WTC11 (cell line): ENCODE data around the gene NFX1. TPM values are rescaled to one million over a fixed set of nuclear protein-coding genes. Genes with fewer than 3 reads are reported as not detected.

Experiments used
- ATAC-seq: fragments of 200-7000 bp; cut with Tn5 transposase; 2 replicates; pipeline ENCODE4 v1.10.0; 2021; ENCODE audit warnings: mild to moderate bottlenecking, moderate library complexity
- CTCF ChIA-PET: fragments of 300-600 bp; sonication (Branson Sonifier 250); formaldehyde crosslinking; loops from one replicate; lab custom pipeline; 2021; ENCODE audit warnings: antibody characterized with exemption; lab: Charles Lee
- POLR2A ChIA-PET: fragments of 350-600 bp; sonication (Branson Sonifier 250); formaldehyde crosslinking; loops from one replicate; lab custom pipeline; 2021; ENCODE audit warnings: antibody characterized with exemption; lab: Charles Lee
- DNase-seq: peaks from one replicate; pipeline ENCODE4 v3.0.0; 2021; ENCODE audit warnings: low spot score
- H3K27ac Mint-ChIP-seq: 2 replicates; pipeline ENCODE4 v1.8.0; 2021; ENCODE audit warnings: mixed read lengths
- H3K27me3 Mint-ChIP-seq: 2 replicates; pipeline ENCODE4 v1.8.0; 2021; ENCODE audit warnings: low read depth, mild to moderate bottlenecking, moderate library complexity, mixed read lengths
- H3K36me3 Mint-ChIP-seq: 2 replicates; pipeline ENCODE4 v1.8.0; 2021; ENCODE audit warnings: mixed read lengths
- H3K4me1 Mint-ChIP-seq: 2 replicates; pipeline ENCODE4 v1.8.0; 2022; ENCODE audit warnings: mixed read lengths
- H3K4me3 Mint-ChIP-seq: 2 replicates; pipeline ENCODE4 v1.8.0; 2021; ENCODE audit warnings: mild to moderate bottlenecking, moderate library complexity, mixed read lengths
- H3K9me3 Mint-ChIP-seq: 2 replicates; pipeline ENCODE4 v1.8.0; 2021; ENCODE audit warnings: mixed read lengths
- FOXK1 ChIP-seq: sonication (generic); formaldehyde crosslinking; IDR thresholded peaks from 2 replicates; pipeline ENCODE4 v1.8.0; 2022; ENCODE audit warnings: mild to moderate bottlenecking, moderate library complexity, missing genetic modification reagents
- GRHL2 ChIP-seq: fragments of 250-450 bp; sonication (Bioruptor Pico); IDR thresholded peaks from 2 replicates; pipeline ENCODE4 v1.8.0; 2022; ENCODE audit warnings: mild to moderate bottlenecking, moderate library complexity; ENCODE audit not compliant: insufficient replicate concordance, severe bottlenecking
- HMGA2 ChIP-seq: fragments of 250-450 bp; sonication (Bioruptor Pico); IDR thresholded peaks from 2 replicates; pipeline ENCODE4 v1.4.0; 2021; ENCODE audit warnings: mild to moderate bottlenecking, moderate library complexity
- IRF2 ChIP-seq: sonication (generic); formaldehyde crosslinking; IDR thresholded peaks from 2 replicates; pipeline ENCODE4 v1.8.0; 2022; ENCODE audit warnings: low read depth, missing genetic modification reagents, borderline replicate concordance
- ZBTB21 ChIP-seq: sonication (generic); formaldehyde crosslinking; IDR thresholded peaks from 2 replicates; pipeline ENCODE4 v1.8.1; 2023; ENCODE audit warnings: mild to moderate bottlenecking, missing genetic modification reagents, borderline replicate concordance
- ZNF263 ChIP-seq: sonication (generic); formaldehyde crosslinking; IDR thresholded peaks from 2 replicates; pipeline ENCODE4 v1.8.1; 2022; ENCODE audit warnings: low read depth, mild to moderate bottlenecking, moderate library complexity, missing genetic modification reagents
- ZNF317 ChIP-seq: sonication (generic); formaldehyde crosslinking; IDR thresholded peaks from 2 replicates; pipeline ENCODE4 v1.8.1; 2023; ENCODE audit warnings: low read depth, mild to moderate bottlenecking, moderate library complexity, missing genetic modification reagents, borderline replicate concordance
- ZNF423 ChIP-seq: fragments of 250-450 bp; sonication (Bioruptor Pico); IDR thresholded peaks from 2 replicates; pipeline ENCODE4 v2.1.2; 2022; ENCODE audit warnings: mild to moderate bottlenecking, moderate library complexity
- total RNA-seq: library from RNA; stranded (reverse); gene quantifications from 3 replicates; pipeline ENCODE4 v1.2.3, GENCODE V29; 2021
- TF ChIP-seq, protein P1 (sequence below): fragments of 250-450 bp; sonication (Bioruptor Pico); IDR thresholded peaks from 2 replicates; pipeline ENCODE4 v1.9.0; 2021; ENCODE audit warnings: mild to moderate bottlenecking, borderline replicate concordance
- TF ChIP-seq, protein P2 (sequence below): fragments of 200-600 bp; IDR thresholded peaks from 2 replicates; pipeline ENCODE4 v1.8.0; 2022; ENCODE audit warnings: antibody characterized with exemption
- TF ChIP-seq, protein P3 (sequence below): sonication (generic); formaldehyde crosslinking; IDR thresholded peaks from 2 replicates; pipeline ENCODE4 v1.8.1; 2023; ENCODE audit warnings: mild to moderate bottlenecking, missing genetic modification reagents
- TF ChIP-seq, protein P4 (sequence below): sonication (generic); formaldehyde crosslinking; IDR thresholded peaks from 2 replicates; pipeline ENCODE4 v1.8.1; 2022; ENCODE audit warnings: mild to moderate bottlenecking, missing genetic modification reagents, moderate library complexity, borderline replicate concordance
- TF ChIP-seq, protein P5 (sequence below): sonication (generic); formaldehyde crosslinking; IDR thresholded peaks from 2 replicates; pipeline ENCODE4 v1.8.0; 2022; ENCODE audit warnings: mild to moderate bottlenecking, missing genetic modification reagents
- TF ChIP-seq, protein P6 (sequence below): sonication (generic); formaldehyde crosslinking; IDR thresholded peaks from 2 replicates; pipeline ENCODE4 v1.8.0; 2022; ENCODE audit warnings: mild to moderate bottlenecking, missing genetic modification reagents
- TF ChIP-seq, protein P7 (sequence below): sonication (generic); formaldehyde crosslinking; IDR thresholded peaks from 2 replicates; pipeline ENCODE4 v1.8.0; 2023; ENCODE audit warnings: missing genetic modification reagents
- TF ChIP-seq, protein P8 (sequence below): fragments of 250-450 bp; sonication (Bioruptor Pico); IDR thresholded peaks from 2 replicates; pipeline ENCODE4 v1.8.0; 2021; ENCODE audit warnings: mild to moderate bottlenecking

The NFX1 gene
- total RNA-seq, 1 experiment from 2014 or later = 30.9 TPM

DNA sequence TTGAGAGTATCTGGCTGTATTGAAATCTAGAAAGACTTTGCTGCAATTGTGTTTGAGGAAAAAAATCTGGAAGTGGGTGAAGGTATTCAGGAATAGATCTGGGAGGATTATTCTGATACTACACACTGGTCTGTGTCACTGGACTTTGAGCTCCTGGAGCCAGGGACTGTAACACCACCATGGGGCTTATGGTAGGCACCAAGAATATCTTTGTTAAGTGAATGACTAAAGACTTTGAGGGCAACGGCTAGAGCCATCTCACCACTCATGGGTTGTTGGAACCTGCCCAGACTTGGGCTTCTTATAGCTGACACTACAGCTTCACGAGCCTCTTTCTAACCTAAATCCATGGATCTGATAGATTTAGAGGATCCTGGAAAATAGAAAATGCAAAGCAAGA, 10.2 kb downstream of the NFX1 start (continued):
- TF ChIP-seq, protein P1, sequence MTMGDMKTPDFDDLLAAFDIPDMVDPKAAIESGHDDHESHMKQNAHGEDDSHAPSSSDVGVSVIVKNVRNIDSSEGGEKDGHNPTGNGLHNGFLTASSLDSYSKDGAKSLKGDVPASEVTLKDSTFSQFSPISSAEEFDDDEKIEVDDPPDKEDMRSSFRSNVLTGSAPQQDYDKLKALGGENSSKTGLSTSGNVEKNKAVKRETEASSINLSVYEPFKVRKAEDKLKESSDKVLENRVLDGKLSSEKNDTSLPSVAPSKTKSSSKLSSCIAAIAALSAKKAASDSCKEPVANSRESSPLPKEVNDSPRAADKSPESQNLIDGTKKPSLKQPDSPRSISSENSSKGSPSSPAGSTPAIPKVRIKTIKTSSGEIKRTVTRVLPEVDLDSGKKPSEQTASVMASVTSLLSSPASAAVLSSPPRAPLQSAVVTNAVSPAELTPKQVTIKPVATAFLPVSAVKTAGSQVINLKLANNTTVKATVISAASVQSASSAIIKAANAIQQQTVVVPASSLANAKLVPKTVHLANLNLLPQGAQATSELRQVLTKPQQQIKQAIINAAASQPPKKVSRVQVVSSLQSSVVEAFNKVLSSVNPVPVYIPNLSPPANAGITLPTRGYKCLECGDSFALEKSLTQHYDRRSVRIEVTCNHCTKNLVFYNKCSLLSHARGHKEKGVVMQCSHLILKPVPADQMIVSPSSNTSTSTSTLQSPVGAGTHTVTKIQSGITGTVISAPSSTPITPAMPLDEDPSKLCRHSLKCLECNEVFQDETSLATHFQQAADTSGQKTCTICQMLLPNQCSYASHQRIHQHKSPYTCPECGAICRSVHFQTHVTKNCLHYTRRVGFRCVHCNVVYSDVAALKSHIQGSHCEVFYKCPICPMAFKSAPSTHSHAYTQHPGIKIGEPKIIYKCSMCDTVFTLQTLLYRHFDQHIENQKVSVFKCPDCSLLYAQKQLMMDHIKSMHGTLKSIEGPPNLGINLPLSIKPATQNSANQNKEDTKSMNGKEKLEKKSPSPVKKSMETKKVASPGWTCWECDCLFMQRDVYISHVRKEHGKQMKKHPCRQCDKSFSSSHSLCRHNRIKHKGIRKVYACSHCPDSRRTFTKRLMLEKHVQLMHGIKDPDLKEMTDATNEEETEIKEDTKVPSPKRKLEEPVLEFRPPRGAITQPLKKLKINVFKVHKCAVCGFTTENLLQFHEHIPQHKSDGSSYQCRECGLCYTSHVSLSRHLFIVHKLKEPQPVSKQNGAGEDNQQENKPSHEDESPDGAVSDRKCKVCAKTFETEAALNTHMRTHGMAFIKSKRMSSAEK (CRISPR knock-in tag) = no peak
- TF ChIP-seq ZNF423 (CRISPR knock-in tag) (no peak), FOXK1 (CRISPR knock-in tag) (no peak)
- TF ChIP-seq, protein P2, sequence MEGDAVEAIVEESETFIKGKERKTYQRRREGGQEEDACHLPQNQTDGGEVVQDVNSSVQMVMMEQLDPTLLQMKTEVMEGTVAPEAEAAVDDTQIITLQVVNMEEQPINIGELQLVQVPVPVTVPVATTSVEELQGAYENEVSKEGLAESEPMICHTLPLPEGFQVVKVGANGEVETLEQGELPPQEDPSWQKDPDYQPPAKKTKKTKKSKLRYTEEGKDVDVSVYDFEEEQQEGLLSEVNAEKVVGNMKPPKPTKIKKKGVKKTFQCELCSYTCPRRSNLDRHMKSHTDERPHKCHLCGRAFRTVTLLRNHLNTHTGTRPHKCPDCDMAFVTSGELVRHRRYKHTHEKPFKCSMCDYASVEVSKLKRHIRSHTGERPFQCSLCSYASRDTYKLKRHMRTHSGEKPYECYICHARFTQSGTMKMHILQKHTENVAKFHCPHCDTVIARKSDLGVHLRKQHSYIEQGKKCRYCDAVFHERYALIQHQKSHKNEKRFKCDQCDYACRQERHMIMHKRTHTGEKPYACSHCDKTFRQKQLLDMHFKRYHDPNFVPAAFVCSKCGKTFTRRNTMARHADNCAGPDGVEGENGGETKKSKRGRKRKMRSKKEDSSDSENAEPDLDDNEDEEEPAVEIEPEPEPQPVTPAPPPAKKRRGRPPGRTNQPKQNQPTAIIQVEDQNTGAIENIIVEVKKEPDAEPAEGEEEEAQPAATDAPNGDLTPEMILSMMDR = no peak

DNA sequence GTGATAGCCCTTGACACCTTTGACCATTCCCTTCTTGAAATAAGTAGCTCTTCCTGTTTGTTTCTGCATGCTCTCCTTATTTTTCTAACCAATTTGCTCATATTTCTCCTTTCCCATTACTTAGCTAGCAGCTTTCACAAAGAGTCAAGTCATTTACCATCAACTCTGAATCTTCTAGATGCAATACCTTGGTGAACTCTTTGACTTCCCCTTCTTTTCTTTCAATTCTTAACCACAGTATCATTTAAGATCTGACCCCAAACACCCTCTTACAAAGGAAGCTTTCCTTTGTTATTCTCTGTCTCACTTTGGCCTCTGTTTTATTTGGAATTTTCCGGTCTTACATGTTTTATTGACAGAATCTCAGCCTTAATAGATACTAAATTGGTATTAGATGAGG, 14.0 kb downstream of the NFX1 start:
- CTCF ChIA-PET = interaction anchor here (1.3 kb wide), 1 partner anchor 163 kb away, joined by 5 read pairs; no protein-coding TSS in a partner anchor
- H3K4me1 Mint-ChIP-seq = no peaks in the 10 kb centered on the region
- H3K27ac Mint-ChIP-seq = no peak overlapping the region
- DNase-seq (no peak), ATAC-seq (no peak)
- POLR2A ChIA-PET = no interaction called here
- no peaks in the 10 kb centered on the region for H3K27me3 Mint-ChIP-seq
- TF ChIP-seq, protein P3, sequence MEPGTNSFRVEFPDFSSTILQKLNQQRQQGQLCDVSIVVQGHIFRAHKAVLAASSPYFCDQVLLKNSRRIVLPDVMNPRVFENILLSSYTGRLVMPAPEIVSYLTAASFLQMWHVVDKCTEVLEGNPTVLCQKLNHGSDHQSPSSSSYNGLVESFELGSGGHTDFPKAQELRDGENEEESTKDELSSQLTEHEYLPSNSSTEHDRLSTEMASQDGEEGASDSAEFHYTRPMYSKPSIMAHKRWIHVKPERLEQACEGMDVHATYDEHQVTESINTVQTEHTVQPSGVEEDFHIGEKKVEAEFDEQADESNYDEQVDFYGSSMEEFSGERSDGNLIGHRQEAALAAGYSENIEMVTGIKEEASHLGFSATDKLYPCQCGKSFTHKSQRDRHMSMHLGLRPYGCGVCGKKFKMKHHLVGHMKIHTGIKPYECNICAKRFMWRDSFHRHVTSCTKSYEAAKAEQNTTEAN (CRISPR knock-in tag) = no peak
- TF ChIP-seq ZNF317 (CRISPR knock-in tag) = no peak
- no peak for TF ChIP-seq IRF2 (CRISPR knock-in tag)
- TF ChIP-seq, protein P4, sequence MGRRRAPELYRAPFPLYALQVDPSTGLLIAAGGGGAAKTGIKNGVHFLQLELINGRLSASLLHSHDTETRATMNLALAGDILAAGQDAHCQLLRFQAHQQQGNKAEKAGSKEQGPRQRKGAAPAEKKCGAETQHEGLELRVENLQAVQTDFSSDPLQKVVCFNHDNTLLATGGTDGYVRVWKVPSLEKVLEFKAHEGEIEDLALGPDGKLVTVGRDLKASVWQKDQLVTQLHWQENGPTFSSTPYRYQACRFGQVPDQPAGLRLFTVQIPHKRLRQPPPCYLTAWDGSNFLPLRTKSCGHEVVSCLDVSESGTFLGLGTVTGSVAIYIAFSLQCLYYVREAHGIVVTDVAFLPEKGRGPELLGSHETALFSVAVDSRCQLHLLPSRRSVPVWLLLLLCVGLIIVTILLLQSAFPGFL (CRISPR knock-in tag) = no peak
- TF ChIP-seq HMGA2 = no peak
- TF ChIP-seq, protein P5, sequence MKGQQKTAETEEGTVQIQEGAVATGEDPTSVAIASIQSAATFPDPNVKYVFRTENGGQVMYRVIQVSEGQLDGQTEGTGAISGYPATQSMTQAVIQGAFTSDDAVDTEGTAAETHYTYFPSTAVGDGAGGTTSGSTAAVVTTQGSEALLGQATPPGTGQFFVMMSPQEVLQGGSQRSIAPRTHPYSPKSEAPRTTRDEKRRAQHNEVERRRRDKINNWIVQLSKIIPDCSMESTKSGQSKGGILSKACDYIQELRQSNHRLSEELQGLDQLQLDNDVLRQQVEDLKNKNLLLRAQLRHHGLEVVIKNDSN (CRISPR knock-in tag) = no peak
- H3K4me3 Mint-ChIP-seq = no peak overlapping the region
- no peaks in the 10 kb centered on the region for H3K9me3 Mint-ChIP-seq
- peaks cover 42% of the 10 kb centered on the region for H3K36me3 Mint-ChIP-seq

DNA sequence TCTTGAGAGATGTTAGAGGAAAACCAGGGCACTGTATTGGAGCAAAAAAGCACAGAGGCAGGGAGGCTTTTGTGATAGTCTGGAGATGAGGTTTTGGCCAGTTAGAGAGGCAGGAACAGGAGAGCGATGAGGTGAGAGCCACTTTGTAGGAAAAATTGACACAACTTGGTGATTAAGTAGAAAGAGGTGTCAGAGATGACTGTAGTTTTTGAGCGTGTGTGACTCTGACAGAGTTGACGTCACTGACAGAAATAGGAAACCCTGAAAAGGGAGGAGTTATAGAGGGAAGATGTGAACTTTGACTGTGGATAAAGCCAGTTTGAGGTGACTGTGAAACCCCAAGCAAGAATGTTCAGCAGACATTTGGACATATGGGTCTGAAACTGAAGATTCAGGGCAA, 15.7 kb downstream of the NFX1 start:
- H3K36me3 Mint-ChIP-seq = peaks cover 37% of the 10 kb centered on the region
- TF ChIP-seq, protein P6, sequence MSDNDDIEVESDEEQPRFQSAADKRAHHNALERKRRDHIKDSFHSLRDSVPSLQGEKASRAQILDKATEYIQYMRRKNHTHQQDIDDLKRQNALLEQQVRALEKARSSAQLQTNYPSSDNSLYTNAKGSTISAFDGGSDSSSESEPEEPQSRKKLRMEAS (CRISPR knock-in tag) = no peak
- TF ChIP-seq, protein P7, sequence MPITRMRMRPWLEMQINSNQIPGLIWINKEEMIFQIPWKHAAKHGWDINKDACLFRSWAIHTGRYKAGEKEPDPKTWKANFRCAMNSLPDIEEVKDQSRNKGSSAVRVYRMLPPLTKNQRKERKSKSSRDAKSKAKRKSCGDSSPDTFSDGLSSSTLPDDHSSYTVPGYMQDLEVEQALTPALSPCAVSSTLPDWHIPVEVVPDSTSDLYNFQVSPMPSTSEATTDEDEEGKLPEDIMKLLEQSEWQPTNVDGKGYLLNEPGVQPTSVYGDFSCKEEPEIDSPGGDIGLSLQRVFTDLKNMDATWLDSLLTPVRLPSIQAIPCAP (CRISPR knock-in tag) = no peak
- TF ChIP-seq ZNF263 (CRISPR knock-in tag) (no peak), ZBTB21 (CRISPR knock-in tag) (no peak), ZNF317 (CRISPR knock-in tag) (no peak), GRHL2 (CRISPR knock-in tag) (no peak), HMGA2 (no peak)
- TF ChIP-seq, protein P3 (CRISPR knock-in tag) = no peak
- TF ChIP-seq, protein P8, sequence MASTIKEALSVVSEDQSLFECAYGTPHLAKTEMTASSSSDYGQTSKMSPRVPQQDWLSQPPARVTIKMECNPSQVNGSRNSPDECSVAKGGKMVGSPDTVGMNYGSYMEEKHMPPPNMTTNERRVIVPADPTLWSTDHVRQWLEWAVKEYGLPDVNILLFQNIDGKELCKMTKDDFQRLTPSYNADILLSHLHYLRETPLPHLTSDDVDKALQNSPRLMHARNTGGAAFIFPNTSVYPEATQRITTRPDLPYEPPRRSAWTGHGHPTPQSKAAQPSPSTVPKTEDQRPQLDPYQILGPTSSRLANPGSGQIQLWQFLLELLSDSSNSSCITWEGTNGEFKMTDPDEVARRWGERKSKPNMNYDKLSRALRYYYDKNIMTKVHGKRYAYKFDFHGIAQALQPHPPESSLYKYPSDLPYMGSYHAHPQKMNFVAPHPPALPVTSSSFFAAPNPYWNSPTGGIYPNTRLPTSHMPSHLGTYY = no peak

More for the DNA sequence above, 15.7 kb downstream of the NFX1 start:
- POLR2A ChIA-PET = no interaction called here
- H3K27ac Mint-ChIP-seq = no peak overlapping the region
- CTCF ChIA-PET = interaction anchor here (0.5 kb wide), 1 partner anchor 9 kb away, joined by 3 read pairs; no protein-coding TSS in a partner anchor
- H3K27me3 Mint-ChIP-seq = no peaks in the 10 kb centered on the region
- DNase-seq (no peak), ATAC-seq (no peak)
- H3K4me1 Mint-ChIP-seq = no peaks in the 10 kb centered on the region
- no peak overlapping the region for H3K4me3 Mint-ChIP-seq
- no peaks in the 10 kb centered on the region for H3K9me3 Mint-ChIP-seq
